ENCODE measurements around the gene CLTA.

CLTA gene

DNA sequence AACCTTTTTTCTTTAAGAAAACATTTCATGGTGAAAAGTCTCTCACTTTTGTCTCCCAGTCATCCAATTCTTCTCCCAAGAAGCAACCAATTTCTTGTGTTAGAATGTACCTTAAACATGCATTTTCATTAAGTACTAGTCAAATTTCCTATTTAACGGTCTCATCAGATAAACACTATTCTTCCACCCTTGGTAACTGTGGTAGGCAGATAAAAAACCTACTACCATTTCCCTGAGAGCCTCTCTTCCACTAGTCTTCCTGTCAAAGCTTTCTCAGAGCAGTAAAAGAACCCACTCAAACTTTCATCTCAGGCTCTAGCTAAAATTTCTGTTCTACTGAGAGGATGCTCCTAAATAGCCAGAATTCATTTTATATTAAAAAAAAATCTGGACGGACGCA lies 56.6 kb downstream of the CLTA start:
- no peak for DNase-seq (ENCODE audit: low spot score)

DNA sequence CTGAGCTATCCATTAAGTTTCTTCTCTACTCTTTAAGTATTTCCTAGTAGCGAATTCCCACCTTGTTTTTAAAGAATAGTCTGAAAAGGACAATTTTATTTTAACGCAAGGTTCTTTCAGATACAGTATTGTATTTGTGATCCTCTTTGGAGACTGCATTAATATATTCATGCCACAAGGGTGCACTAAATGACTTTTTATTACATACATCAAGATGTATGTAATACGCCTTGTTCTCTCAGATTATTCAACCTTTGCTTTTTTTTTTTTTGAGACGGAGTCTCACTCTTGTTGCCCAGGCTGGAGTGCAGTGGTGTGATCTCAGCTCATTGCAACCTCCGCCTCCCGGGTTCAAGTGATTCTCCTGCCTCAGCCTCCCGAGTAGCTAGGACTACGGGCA lies 57.3 kb downstream of the CLTA start:
- peak; percentile 58 for DNase-seq (ENCODE audit: low spot score)

DNA sequence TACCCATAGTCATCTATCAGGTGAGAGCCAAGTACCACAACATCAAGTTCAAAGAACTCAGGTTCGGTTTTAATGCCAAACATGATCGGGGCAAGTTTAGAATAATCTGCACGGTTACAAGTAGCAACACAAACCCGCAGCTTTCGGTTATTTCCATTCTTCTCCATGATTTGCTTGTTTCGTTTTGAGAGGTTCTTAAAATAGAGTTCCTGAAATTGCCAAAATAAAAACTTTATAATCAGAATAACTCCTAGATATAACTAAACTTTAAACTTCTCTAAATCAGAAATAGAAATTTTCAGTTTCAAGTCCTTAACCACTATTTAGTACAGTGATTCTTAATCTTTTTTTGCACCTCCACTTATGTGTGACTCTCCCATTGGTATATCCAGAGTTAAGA lies 58.5 kb downstream of the CLTA start:
- no peak for DNase-seq (ENCODE audit: low spot score)

DNA sequence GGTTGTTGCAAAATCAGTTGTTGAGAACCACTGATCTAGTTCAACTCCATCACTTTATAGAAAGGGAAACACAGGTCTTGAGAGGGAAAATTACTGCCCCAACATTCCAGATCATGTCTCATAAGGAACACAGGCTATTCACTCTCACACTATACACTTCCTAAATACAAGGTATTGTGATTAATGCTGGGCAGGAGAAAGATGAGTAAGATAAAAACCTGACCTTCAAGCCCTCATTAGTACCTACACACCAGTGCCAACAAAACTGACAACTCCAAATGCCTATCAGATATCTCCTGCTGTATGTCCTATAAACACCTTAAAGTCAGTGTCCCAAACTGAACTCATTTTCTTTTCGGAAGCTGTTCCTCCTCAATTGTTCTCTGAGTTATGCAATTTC lies 59.4 kb downstream of the CLTA start:
- DNase-seq (ENCODE audit: low spot score) = no peak

DNA sequence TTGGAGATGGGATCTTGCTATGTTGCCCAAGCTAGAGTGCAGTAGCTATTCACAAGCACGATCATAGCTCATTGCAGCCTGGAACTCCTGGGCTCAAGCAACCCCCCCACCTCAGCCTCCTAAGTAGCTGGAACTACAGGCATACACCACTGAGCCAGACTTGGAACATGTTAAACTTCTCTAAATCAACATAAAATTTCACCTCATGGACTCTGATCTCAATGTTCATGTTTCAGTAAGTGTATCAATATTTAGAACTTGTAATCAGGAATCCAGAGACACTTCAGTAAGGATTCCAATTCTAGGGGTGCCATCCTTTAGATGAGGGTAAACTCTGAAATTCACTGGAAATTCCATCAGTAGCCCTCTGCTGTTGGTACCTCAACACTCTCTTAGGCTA lies 60.7 kb downstream of the CLTA start:
- no peak for DNase-seq (ENCODE audit: low spot score)

DNA sequence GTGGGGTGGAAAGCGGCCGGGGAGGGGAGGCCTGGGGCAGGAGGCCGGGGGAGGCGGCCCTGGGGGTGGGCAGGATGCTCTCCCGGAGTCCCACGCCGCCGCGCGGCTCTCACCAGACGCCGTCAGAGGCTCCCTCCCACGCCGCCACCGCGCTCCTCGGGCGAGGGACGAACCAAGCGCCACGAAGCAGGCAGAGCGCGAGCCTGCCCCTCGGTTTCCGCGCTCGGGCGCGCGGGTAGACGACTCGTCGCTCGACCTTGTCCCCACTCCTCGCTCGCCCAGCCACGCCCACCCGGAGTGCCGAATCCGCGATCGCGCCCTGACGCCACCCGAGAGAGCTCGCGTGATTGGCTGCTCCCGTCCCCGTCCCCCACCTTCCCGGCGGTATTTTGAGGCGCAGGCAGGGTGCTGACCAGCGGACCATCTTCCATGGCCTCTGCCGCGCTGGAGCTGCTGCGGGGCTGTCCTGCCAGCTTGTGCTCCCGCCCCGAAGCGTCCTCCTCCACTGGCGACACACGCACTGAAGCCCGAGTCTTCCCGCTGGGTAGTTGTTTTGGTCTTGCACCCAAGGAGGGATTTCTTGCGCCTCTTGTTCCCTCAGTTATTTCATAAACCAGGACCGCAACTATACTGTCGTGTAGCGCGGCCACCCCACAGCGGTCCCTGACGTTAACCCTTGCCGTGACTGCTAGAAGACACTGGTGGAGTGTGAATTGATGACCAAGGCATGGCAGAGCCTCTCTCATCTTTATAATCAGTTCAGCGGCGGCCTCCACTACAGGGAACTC lies 67.7 kb downstream of the CLTA start, which contains the start of gene GNE:
Gene GNE (minus strand): TSS at position 241 of the 788 bp plus-strand sequence. CDS start 9,093 bp downstream, outside the sequence.
- DNase-seq (ENCODE audit: low spot score) = peak; percentile 67

DNA sequence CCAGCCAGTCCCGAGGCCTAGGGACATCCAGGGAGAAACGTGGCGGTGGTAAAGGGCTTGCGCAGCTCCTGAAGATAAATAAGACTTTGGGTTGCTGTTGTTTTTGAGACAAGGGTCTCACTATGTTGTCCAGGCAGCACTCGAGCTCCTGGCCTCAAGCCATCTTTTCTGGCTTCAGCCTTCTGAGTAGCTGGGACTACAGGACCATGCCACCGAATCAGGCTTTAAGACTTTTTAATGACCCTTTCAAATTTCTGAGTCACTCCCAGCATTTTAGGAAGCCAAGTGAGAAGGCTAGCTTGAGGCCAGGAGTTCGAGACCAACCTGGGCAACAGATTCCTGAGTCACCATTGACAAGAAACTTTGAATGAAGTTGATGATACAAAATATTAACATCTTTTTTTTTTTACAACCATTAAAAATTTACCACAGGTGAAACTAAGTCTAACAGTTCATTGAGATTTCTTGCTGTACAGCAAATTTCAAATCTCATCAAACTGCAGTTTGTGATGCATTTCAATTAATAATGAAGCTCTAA lies 68.3 kb downstream of the CLTA start:
- no peak for DNase-seq (ENCODE audit: low spot score)

Measured in LoVo (cell line).